ENCODE data around the gene CACNA1S. TPM values are rescaled to one million over a fixed set of nuclear protein-coding genes. Genes with fewer than 3 reads are reported as not detected.

CACNA1S gene
- total RNA-seq, 1 experiment from 2014 or later = not detected

DNA sequence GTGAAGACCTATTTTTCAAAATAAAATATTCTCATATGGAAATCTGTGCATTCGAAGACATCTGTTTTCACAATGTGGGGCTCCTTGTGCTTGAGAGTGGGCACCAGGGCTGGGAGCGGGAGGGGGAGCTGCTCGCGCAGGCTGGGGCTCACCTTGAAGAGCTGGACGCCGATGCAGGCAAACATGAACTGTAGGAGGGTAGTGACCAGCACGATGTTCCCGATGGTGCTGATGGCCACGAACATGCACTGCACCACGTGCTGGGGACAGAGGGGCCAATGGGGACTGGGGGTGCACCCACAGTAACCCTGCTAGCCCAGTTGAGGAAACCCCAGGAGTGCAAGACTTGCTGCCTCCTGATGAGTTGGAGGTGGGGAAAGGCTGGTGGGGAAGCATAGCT lies 46.5 kb downstream of the CACNA1S start:
- no peak for DNase-seq (ENCODE audit: low read depth)

DNA sequence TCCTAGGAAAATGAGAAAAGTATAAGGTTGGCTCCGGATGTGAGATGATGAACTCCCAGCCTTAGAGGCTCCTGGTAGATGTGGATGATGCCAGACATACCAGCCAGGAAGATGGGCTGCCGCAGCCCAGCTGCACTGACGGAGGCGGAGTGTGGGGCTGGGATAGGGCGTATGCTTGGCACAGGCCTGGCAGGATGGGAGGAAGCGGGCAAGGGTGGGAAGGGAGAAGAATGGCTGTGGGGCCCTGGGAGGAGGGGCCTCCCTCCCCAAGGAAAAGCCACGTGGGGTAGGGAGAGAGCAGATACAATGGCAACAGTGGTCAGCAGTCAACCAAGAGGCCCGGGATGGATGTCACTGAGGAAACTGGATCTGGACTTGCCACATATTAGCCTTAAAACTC lies 47.4 kb downstream of the CACNA1S start:
- DNase-seq (ENCODE audit: low read depth) = peak; percentile 16

DNA sequence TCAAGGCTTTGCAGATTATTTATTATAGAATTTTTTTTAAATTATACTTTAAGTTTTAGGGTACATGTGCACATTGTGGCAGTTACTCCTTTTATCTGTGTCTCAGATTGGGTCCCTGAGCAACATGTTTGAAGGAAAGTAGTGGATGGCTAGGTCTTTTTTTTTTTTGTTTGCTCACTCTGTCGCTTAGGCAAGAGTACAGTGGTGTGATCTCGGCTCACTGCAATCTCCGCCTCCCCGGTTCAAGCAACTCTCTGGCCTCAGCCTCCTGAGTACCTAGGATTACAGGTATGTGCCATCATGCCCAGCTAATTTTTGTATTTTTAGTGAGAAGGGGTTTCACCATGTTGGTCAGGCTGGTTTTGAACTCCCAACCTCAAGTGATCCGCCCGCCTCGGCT lies 49.1 kb downstream of the CACNA1S start:
- DNase-seq (ENCODE audit: low read depth) = no peak

DNA sequence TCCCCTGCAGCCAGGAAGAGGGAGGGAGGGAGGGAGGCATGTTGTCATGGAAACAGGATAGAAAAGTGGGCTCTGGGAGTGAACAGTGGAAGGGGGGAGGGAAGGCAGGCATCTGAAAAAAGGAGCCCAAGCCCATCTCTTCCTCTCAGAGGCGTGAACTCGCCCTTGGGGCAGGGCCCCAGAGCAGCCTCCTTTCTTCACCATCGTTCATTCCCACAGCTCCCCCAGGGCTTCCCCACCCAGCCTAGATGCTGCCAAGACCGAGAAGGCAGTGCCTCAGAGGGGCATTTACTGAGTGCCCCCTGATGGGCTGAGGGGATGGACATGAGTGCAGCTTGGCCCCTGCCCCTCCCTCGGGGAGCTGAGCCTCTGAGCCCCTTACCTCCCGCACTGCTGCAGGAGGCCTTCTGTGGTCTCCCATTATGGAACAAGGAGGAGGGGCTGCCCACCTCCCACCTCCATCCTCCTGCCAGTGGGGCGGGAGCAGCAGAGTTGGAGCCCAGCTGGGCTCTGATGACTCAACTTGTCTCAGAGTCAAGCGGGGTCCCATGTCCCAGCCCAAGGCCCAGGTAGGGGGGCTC lies 49.6 kb downstream of the CACNA1S start:
- no peak for DNase-seq (ENCODE audit: low read depth)

GRCh38 chr1:201061886-201062285 lies 50.3 kb downstream of the CACNA1S start:
- DNase-seq (ENCODE audit: low read depth) = no peak

DNA sequence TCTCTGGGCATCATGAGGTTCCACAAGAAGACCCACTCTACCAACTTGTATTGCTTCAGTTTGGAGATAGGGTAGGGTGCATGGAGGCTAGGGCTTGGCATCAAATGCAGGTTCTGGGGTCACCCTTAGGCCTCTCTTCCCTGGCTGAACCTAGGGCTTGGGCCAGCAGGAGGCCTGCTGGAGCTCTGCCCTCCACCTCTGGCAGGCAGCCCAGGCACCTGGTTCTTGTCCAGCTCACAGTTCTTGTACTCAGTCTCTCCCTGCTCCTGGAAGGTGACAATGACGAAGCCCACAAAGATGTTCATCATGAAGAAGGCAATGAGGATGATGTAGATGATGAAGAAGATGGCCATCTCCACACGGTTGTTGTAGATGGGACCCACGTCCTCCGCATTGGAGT lies 51.2 kb downstream of the CACNA1S start:
- DNase-seq (ENCODE audit: low read depth) = no peak

- no peak for DNase-seq (ENCODE audit: low read depth)
Observed at GRCh38 chr1:201060586-201060985, 51.6 kb downstream of the CACNA1S start.

DNA sequence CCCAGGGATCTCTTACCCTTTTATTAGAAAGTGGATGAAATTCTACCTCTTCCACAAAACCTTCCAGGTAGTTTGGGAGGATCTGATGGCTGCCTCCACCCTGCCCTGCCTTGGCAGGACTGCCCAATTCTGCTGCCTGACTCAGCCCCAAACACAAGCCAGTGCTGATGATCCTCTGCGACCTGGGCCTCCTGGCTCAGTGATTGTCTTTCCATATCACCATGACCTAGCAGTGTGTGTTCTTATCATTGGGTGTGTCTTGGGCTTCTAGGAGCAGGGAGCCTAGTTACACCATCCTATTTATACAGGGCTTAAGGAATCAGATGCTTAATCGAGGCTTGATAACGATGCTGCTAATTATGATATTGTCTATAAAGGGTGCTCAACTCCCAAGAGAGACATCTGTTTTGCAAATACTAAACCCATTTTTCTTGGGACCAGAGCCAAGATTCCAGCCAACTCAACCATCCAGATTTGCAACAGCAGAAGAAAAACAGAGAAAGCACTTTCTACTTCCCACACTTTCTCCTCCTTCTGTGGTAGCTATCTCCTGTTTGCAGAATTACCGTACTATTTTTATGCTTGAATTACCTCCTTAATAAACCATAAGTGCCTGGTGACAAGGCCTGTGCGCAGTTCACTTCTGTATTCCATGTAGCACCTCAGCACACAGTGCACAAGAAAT lies 52.2 kb downstream of the CACNA1S start:
- DNase-seq (ENCODE audit: low read depth) = no peak

GRCh38 chr1:201059401-201059800 lies 52.8 kb downstream of the CACNA1S start:
- no peak for DNase-seq (ENCODE audit: low read depth)

- no peak for DNase-seq (ENCODE audit: low read depth)
Observed at GRCh38 chr1:201054091-201054543, 58.1 kb downstream of the CACNA1S start.

DNA sequence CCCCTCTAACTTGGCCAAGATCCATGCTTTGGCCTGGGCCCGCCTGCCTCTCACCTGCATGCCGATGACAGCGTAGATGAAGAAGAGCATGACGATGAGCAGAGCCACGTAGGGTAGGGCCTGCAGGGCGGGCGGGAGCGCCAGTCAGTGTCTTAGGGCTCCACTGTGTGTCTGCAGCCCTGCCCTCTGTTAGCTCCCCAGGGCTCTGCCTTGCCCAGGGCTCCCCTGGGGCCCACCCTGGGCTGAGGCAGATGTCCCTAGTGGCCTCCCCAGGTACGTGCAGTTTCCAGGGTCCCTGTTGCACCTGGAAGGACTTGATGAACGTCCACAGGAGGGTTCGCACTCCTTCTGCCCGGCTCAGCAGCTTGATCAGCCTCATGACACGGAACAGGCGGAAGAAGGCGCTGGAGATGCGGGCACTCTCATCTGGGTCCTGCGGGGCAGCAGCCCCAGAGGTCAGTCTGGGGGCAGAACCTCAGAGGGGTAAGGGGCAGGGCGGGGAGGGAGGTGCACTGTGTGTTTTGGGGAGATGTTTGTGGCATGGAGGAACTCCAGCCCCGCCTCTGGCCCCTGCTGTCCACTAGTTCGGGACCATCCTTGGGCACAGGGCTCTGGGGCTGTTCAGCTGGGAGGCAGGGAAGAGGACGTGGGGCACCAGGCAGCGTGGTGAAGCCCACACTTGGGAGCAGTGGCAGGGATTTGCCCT lies 58.9 kb downstream of the CACNA1S start:
- no peak for DNase-seq (ENCODE audit: low read depth)

GRCh38 chr1:201051399-201051798 lies 60.8 kb downstream of the CACNA1S start:
- DNase-seq (ENCODE audit: low read depth) = no peak

- no peak for DNase-seq (ENCODE audit: low read depth)
Observed at GRCh38 chr1:201050515-201051277, 61.5 kb downstream of the CACNA1S start.

GRCh38 chr1:201049248-201049831 lies 62.9 kb downstream of the CACNA1S start:
- no peak for DNase-seq (ENCODE audit: low read depth)

- DNase-seq (ENCODE audit: low read depth) = no peak
Observed at GRCh38 chr1:201048521-201048920, 63.7 kb downstream of the CACNA1S start.

DNA sequence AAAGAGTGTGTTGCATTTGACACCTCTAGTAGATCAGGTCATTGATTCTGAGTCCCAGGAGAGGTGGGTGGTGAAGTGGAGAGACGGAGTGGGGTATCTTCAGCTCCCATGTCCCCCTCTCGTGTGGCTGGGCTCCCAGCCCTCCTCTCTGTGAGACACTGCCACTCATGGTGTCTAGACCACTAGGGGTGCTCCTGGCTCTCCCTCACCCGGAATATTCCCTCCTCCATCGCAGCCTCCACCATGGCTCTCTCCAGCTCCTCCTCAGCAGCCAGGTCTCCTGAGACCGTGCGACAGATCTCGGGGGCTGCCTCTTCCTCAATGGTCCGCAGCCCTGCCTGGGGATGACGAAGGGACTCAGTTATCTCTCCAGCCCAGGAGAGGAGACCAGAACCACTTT lies 68.1 kb downstream of the CACNA1S start:
- no peak for DNase-seq (ENCODE audit: low read depth)

DNA sequence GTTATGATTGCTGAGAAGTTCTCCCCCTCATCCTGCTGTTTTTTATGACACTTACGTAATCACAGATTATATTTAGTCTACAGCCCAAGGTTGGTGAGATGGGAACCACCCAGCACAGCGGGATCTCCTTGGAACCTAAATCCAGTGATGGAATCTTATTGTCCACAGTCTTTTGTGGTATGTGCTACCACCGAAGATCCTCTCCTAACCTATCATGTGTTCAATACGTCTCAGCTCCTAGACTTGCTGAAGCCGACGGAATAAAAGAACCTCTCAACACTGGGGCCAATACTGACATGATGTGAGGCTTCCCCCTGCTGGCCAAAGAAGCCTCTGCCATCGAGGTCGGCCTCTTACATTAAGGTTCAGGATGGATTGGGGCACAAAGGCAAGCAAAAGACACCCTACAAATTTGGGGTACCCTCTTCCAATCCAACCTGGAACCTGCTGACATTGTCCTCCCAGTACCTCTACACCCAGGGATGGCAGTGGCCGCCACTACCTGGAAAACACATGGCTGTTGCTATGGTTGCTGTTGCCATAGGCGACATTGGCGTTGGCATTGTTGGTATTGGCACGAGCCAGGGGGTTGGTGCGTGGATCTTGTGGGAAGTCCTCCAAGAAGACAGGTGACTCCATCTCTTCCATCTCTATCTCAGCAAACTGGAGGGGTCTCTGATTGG lies 69.3 kb downstream of the CACNA1S start:
- peak; percentile 61 for DNase-seq (ENCODE audit: low read depth)

DNA sequence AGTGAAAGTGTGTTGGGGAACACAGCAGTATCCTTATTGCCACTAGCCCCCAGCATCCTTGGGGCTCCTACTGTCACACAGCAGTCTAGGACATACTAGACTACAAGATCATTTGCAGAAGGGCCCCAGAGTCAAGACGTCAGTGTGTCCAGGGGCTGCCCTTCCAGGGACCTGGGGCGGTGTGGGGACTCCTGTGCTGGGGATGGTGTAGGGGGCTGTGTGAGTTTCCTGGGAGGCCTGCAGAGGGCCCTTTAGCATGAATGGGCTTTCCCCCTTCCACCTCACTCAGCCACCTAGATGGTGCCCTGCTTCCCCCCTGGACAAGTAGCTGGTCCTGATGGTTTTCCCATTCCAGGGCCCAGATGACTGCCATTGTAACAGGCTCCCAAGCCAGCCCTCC lies 71.2 kb downstream of the CACNA1S start:
- DNase-seq (ENCODE audit: low read depth) = no peak

GRCh38 chr1:201039876-201040275 lies 72.3 kb downstream of the CACNA1S start:
- no peak for DNase-seq (ENCODE audit: low read depth)

DNA sequence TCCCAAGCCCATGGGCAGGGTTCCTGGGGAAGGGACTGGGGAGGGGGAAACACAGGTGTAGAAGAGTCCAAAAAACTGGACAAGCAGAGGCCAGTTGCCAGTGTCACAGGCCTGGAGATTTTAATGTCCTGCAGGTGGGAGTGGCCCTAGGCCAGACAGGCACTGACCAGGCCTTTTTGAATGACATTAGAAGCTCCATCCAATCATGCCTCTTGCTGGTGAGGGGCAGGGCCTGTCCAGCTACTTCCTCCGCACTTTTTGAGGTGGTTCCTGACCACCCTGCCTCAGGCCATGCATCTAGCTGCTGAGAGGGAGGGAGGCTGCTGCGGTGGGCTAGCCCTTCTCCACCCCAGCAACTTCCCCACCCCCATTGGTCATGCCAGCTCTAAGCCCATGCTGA lies 72.8 kb downstream of the CACNA1S start:
- DNase-seq (ENCODE audit: low read depth) = no peak

Data from HT1080 (cell line).